ENCODE data around the gene BICC1.

The BICC1 gene

GRCh38 chr10:58512491-58513187 lies at the start of gene BICC1:
TSS of gene BICC1 (plus strand) at chr10:58512872. CDS start at chr10:58513144, 272 bp downstream.
- DNase-seq: no peak

GRCh38 chr10:58464956-58465355 lies 47.7 kb upstream of the BICC1 start:
- DNase-seq: no peak

- no peak for DNase-seq
These were observed 47.0 kb upstream of the BICC1 start for GRCh38 chr10:58465629-58466028.

GRCh38 chr10:58467931-58468635 lies 44.6 kb upstream of the BICC1 start:
- DNase-seq: no peak

GRCh38 chr10:58473976-58474375 lies 38.7 kb upstream of the BICC1 start:
- DNase-seq: no peak

GRCh38 chr10:58475322-58476277 lies 37.1 kb upstream of the BICC1 start:
- DNase-seq: no peak

GRCh38 chr10:58477122-58477521 lies 35.5 kb upstream of the BICC1 start:
- DNase-seq: no peak

GRCh38 chr10:58477902-58478301 lies 34.8 kb upstream of the BICC1 start:
- DNase-seq: no peak

GRCh38 chr10:58479045-58479444 lies 33.6 kb upstream of the BICC1 start:
- no peak for DNase-seq

GRCh38 chr10:58480321-58480720 lies 32.4 kb upstream of the BICC1 start:
- DNase-seq: no peak

GRCh38 chr10:58481569-58482109 lies 31.0 kb upstream of the BICC1 start:
- no peak for DNase-seq

GRCh38 chr10:58486821-58487220 lies 25.9 kb upstream of the BICC1 start:
- DNase-seq: no peak

- no peak for DNase-seq
These were observed 23.8 kb upstream of the BICC1 start for GRCh38 chr10:58488921-58489320.

- DNase-seq: no peak
These were observed 9.7 kb upstream of the BICC1 start for GRCh38 chr10:58502956-58503355.

- no peak for DNase-seq
These were observed 4.4 kb upstream of the BICC1 start for GRCh38 chr10:58508316-58508715.

GRCh38 chr10:58511765-58512490 lies 744 bp upstream of the BICC1 start:
- no peak for DNase-seq

- no peak for DNase-seq
These were observed 777 bp downstream of the BICC1 start for GRCh38 chr10:58513188-58514110.

- DNase-seq: no peak
These were observed 1.6 kb downstream of the BICC1 start for GRCh38 chr10:58514111-58514770.

- DNase-seq: no peak
These were observed 2.7 kb downstream of the BICC1 start for GRCh38 chr10:58515291-58515941.

- DNase-seq: no peak
These were observed 3.4 kb downstream of the BICC1 start for GRCh38 chr10:58516119-58516518.

Measured in NK-92 treated with Interleukin-12 subunit alpha and Interleukin-12 subunit beta, amount 100 ng/mL, for 24 hours (cell line).